ENCODE measurements around the gene OR2H2.
A peak's percentile ranks its signal among the peaks of the same experiment; 100 is the strongest.

GRCh38 chr6:29628419-29629281 is 43.7 kb downstream of the OR2H2 start:
- peak in 5 of 6 experiments; percentile 38 to 56 (median 45) for TF ChIP-seq CTCF (IDR thresholded peaks at IDR 0.05)
- TF ChIP-seq POLR2A (IDR thresholded peaks at IDR 0.05): no peak

Data from Peyer's patch (tissue), 4 donors.